Esophagus mucosa (tissue), 1 donor: ENCODE data around the gene ADGB. TPM values are rescaled to one million over a fixed set of nuclear protein-coding genes. Genes with fewer than 3 reads are reported as not detected.
A peak's percentile ranks its signal among the peaks of the same experiment; 100 is the strongest.
"Not testable (repeated sequence)": the region's sequence is repeated elsewhere in the genome, so short reads cannot be mapped to it uniquely, and the experiment has no call there.

Experiments used
- ATAC-seq: fragments of 200-7000 bp; cut with Tn5 transposase; one replicate; pipeline ENCODE4 v1.9.1; 2020
- total RNA-seq: library from RNA; stranded (reverse); gene quantifications from one replicate; pipeline ENCODE4 v1.2.4, GENCODE V29; 2023
- donor health status: DM: yes; HTN: yes; CAD: no.

ADGB gene
- total RNA-seq, 1 donor from 2014 or later, result not detected

- no peak for ATAC-seq
Observed at GRCh38 chr6:146770275-146770964, 171.6 kb downstream of the ADGB start.

DNA sequence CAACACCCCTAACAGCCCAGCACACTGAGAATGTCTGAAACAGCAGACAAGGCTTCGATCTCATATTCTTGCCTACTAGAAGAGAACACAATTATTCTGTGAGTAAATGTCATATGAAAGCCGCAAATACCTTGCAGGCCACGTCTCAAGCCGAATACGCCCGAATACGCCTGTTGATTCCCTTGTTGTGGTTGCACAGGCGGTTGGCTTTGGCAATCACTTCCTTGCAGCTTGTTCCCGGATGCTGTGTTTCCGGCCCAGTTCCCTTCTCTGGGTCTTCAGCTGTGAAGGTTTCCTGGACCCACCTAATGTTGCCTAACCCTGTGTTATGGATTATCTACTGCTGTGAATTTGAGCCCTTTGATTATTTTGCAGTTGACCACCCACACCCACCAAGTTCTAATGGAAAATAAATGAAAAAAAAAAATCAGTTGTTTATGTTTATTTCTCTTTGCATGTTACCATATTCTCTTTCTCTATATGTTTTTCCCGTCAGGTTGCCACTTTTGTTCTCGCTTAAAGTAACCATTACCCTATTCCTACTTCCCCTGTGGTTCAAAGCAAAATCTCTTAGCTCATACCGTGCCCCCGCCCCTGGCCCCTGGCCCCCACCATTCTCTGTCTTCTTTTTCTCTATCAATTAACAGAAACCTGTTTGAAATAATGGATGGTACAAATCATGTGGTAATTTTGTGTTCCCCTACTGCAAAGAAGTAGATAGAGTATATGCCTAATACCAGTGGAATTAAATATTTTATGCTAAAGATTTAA is 172.4 kb downstream of the ADGB start:
- ATAC-seq, result peak; percentile 26

DNA sequence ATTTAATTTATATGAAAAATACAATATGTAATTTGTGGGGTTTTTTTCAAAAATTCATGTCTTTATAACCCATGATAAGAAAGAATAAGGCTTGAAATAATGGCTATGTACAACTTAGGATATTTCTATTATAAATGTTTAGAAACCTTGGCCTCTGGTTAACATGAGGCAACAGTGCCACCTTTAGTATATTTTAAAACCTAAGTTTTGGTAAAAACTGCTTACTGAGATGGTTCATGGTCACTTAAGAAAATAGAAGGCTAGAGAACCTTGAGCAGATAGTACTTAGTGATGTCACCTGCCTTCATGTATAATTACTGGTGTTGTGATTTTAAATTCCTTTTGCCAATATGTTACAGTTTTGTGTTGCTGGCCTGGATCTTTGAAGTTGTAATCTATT is 176.4 kb downstream of the ADGB start:
- ATAC-seq, result no peak

GRCh38 chr6:146781836-146782235 is 183.1 kb downstream of the ADGB start:
- no peak for ATAC-seq

DNA sequence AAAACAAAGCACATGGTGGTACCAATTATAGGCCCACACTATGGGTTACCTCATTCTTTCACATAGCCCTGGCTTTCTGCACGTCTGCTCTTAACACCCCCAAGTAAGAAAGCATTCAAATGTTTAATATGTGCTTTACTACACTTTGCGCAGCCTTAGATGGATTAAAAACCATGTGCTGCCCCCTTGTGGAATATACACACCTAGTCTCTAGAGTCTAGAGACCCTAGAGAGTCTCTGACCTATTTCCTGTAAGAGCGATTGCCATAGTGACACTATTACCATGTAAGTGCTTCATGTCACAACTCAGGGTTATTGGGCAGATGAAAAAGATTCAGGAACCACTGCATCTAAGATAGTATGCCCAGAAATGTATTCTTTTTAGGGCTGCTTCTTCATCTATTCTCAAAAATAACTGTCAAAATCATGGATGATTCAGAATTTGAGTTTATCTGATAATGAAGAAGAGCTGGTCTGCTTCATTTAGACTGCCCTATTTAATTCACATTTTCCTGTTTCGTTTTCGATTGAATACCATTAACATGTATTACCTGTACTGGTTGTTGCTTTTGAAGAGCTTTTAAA is 186.3 kb downstream of the ADGB start:
- no peak for ATAC-seq

GRCh38 chr6:146787876-146788508 is 189.2 kb downstream of the ADGB start:
- ATAC-seq, result no peak

- no peak for ATAC-seq
Observed at GRCh38 chr6:146790561-146791091, 191.9 kb downstream of the ADGB start.

- ATAC-seq, result no peak
Observed at GRCh38 chr6:146791930-146792329, 193.2 kb downstream of the ADGB start.

- ATAC-seq, result not testable (repeated sequence)
Observed at GRCh38 chr6:146793218-146793617, 194.4 kb downstream of the ADGB start.

DNA sequence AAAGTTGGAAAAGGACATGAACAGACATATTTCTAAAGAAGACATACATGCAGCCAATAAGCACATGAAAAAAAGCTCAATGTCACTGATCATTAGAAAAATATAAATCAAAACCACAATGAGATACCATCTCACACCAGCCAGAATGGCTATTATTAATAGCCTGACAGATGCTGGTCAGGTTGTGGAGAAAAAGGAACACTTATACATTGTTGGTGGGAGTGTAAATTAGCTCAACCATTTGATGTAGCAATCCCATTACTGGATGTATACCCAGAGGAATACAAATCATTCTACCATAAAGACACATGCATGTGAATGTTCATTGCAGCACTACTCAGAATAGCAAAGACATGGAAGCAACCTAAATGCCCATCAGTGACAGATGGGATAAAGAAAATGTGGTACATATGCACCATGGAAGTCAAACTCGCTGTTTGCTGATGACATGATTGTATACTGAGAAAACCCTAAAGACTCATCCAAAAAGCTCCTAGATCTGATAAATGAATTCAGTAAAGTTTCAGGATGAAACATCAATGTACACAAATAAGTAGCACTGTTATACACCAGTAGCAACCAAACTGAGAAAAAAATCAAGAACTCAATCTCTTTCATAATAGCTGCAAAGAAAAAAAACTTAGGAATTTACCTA is 196.8 kb downstream of the ADGB start:
- ATAC-seq, result no peak

DNA sequence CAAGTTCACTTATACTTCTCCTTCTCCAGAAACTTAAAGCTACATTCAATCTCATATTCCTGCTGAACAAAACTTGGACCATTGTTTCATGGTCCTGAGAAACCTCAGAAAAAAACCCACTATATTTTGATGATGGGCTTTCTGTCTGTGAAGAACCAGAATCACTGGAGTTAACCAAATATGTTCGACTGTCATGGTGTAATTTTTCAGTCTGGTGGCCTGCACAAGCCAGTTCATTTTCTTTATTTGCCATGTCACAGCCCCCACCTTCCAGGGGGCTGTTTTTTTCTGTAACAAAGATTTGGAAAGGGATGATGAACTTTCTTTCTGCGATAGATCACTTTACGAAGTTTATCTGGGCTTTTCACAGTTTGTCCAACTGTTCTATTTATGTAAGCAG is 204.4 kb downstream of the ADGB start:
- not testable (repeated sequence) for ATAC-seq

DNA sequence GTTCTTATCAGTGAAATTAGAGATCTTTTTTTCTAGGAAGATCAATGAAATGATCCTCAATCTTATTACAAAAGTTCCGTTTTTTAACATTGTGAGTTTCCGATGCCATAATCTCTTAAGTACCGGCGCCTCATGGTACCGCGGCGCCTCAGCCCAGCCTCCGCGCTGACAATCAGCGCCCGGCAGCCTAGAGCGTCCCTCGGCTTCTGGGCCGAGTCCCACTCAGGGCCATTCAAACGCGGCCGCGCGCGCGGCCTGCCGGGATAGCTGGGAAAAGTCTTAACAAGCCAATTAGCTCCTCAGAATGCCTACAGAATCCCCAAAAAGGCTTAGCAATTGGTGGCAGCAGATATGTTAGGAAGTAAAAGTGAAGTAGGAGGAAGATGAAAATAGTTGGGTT is 204.8 kb downstream of the ADGB start:
- ATAC-seq, result no peak

DNA sequence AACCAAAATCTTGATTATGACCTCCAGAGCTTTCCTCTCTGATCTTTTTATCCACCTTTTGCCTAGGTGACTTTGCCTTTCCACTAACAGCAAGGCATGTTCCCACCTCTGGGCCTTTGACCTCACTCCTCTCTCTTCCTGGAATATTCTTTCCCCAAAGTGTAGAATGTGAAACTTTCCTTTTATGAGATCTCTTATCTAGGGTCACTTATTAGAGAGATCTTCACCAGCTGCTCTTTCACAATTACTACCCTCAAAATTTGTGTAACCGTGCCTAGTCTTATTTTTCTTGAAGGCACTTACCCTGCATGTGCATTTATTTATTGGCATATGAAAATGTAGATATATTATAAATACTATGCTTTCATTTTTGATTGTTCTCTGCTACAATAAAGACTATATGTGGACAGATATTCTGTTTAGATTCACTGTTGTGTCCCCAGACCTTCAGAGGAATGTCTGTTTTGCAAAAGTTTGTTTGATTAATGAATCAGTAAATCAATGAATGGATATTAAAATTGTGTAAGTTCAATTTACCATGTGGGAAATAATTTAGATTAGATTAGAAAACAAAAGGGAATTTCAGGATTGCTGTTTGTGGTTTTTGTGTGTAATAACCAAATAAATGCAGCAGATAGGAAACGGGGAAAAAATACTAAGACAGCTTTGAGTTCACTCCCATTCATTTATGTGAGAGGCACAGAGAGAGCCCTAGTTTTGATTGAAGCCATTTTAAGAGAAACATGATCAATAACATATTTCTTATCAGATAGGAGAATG is 207.0 kb downstream of the ADGB start:
- no peak for ATAC-seq

- ATAC-seq, result peak; percentile 20
Observed at GRCh38 chr6:146809014-146809413, 210.2 kb downstream of the ADGB start.

DNA sequence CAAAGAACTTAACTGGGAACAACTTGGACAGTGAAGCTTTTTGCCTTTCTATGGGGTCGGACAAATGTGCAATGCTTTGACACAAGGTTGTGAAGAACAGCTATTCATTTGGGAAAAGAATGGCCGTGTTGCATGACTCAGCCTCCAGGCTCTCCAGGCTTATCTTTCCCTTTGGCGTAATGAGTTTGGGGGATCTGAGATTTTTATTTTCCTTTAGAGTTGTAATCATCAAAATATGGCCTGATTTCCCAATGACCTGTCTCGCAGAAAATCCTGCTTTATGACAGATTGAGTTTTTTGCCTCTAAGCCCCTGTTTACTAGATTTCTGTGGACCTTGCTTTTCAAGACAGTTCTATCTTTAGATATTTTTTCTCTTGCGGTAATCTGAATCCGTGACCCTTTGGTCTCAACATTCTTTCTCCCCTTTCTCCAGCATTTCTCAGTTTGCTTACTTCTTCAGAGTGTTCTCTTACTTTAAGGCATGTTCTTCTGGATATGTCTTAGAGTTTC is 214.1 kb downstream of the ADGB start:
- not testable (repeated sequence) for ATAC-seq

- no peak for ATAC-seq
Observed at GRCh38 chr6:146813554-146813953, 214.8 kb downstream of the ADGB start.

- no peak for ATAC-seq
Observed at GRCh38 chr6:146814148-146814750, 215.5 kb downstream of the ADGB start.

DNA sequence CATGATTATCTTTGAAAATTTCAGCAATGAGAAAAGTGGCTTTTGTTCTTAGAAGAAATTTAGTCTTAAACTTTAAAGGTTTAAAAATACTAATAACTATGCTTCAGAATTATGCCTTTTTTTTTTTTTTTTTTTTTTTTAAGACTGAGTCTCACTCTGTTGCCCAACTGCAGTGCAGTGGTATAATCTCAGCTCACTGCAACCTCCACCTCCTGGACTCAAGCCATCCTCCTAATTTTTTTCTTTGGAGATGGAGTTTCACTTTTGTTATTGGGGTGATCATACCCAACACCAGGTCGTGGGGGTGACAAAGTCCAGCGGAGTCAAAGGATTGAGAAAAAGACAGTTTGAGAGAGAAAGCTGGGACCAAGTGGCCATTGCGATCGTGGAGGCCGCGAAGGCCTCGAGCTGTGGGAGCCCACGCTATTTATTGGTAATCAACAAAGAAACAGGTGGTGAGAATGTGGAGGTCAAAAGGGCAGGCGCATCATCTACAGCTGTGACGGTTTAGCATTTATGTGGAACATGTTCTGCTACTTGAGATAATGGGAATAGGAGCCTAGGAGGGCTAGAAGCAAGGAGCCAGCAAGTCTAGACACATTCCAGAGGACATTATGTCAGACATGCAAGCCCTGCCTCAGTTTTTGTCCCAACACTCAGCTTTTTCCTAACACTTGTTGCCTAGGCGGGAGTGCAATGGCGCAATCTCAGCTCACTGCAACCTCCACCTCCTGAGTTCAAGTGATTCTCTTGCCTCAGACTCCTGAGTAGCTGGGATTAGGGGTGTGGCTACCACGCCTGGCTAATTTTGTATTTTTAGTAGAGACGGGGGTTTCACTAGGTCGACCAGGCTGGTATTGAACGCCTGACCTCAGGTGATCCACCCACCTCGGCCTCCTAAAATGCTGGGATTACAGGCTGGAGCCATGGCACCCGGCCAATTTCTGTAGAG is 217.0 kb downstream of the ADGB start:
- ATAC-seq, result not testable (repeated sequence)

GRCh38 chr6:146819596-146820320 is 221.0 kb downstream of the ADGB start:
- ATAC-seq, result no peak
